ENCODE measurements around the gene COL28A1.

DNA sequence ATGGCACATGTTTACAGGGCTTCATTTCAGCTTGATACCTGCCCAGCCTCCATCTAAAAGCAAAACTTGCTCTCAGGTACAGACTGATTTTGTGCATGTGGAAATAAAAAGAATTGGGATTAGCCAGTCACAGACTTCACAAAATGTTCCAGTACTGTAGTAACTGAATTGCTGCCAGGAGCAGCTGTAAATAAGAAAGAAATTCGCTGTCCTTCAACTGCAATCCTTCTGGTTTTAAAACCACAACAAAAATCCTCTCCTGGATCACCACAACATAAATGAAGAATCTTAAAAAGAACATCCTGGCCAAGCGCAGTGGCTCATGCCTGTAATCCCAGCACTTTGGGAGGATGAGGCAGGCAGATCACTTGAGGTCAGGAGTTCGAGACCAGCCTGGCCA lies 27.1 kb upstream of the COL28A1 start:
- TF ChIP-seq, protein P1, sequence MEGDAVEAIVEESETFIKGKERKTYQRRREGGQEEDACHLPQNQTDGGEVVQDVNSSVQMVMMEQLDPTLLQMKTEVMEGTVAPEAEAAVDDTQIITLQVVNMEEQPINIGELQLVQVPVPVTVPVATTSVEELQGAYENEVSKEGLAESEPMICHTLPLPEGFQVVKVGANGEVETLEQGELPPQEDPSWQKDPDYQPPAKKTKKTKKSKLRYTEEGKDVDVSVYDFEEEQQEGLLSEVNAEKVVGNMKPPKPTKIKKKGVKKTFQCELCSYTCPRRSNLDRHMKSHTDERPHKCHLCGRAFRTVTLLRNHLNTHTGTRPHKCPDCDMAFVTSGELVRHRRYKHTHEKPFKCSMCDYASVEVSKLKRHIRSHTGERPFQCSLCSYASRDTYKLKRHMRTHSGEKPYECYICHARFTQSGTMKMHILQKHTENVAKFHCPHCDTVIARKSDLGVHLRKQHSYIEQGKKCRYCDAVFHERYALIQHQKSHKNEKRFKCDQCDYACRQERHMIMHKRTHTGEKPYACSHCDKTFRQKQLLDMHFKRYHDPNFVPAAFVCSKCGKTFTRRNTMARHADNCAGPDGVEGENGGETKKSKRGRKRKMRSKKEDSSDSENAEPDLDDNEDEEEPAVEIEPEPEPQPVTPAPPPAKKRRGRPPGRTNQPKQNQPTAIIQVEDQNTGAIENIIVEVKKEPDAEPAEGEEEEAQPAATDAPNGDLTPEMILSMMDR (CRISPR knock-in tag; IDR thresholded peaks at IDR 0.05), result no peak
- TF ChIP-seq RAD51 (IDR thresholded peaks at IDR 0.05; ENCODE audit: borderline replicate concordance), result no peak
- TF ChIP-seq ZBTB1 (CRISPR knock-in tag; IDR thresholded peaks at IDR 0.05; ENCODE audit: borderline replicate concordance), result no peak
- TF ChIP-seq, protein P2, sequence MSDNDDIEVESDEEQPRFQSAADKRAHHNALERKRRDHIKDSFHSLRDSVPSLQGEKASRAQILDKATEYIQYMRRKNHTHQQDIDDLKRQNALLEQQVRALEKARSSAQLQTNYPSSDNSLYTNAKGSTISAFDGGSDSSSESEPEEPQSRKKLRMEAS (IDR thresholded peaks at IDR 0.05), result no peak
- TF ChIP-seq POLR2AphosphoS5 (IDR thresholded peaks at IDR 0.05; ENCODE audit: low read depth, low read length), result no peak
- TF ChIP-seq TCF12 (IDR thresholded peaks at IDR 0.05), result no peak
- no peak for TF ChIP-seq TCF12 (CRISPR knock-in tag; IDR thresholded peaks at IDR 0.05)
- TF ChIP-seq, protein P3, sequence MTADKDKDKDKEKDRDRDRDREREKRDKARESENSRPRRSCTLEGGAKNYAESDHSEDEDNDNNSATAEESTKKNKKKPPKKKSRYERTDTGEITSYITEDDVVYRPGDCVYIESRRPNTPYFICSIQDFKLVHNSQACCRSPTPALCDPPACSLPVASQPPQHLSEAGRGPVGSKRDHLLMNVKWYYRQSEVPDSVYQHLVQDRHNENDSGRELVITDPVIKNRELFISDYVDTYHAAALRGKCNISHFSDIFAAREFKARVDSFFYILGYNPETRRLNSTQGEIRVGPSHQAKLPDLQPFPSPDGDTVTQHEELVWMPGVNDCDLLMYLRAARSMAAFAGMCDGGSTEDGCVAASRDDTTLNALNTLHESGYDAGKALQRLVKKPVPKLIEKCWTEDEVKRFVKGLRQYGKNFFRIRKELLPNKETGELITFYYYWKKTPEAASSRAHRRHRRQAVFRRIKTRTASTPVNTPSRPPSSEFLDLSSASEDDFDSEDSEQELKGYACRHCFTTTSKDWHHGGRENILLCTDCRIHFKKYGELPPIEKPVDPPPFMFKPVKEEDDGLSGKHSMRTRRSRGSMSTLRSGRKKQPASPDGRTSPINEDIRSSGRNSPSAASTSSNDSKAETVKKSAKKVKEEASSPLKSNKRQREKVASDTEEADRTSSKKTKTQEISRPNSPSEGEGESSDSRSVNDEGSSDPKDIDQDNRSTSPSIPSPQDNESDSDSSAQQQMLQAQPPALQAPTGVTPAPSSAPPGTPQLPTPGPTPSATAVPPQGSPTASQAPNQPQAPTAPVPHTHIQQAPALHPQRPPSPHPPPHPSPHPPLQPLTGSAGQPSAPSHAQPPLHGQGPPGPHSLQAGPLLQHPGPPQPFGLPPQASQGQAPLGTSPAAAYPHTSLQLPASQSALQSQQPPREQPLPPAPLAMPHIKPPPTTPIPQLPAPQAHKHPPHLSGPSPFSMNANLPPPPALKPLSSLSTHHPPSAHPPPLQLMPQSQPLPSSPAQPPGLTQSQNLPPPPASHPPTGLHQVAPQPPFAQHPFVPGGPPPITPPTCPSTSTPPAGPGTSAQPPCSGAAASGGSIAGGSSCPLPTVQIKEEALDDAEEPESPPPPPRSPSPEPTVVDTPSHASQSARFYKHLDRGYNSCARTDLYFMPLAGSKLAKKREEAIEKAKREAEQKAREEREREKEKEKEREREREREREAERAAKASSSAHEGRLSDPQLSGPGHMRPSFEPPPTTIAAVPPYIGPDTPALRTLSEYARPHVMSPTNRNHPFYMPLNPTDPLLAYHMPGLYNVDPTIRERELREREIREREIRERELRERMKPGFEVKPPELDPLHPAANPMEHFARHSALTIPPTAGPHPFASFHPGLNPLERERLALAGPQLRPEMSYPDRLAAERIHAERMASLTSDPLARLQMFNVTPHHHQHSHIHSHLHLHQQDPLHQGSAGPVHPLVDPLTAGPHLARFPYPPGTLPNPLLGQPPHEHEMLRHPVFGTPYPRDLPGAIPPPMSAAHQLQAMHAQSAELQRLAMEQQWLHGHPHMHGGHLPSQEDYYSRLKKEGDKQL (CRISPR knock-in tag; IDR thresholded peaks at IDR 0.05; ENCODE audit: low read depth), result no peak

All from HepG2 (cell line).